Neural cell (in vitro differentiated cells): Measurements from ENCODE around the gene CATSPERB. TPM values are rescaled to one million over a fixed set of nuclear protein-coding genes. Genes with fewer than 3 reads are reported as not detected.

Experiments used
- H2AFZ ChIP-seq: fragments of 200-600, 300-800 bp; sonication (generic), shearing (Covaris generic); 2 replicates; pipeline ENCODE4 v1.6.0; 2014; ENCODE audit warnings: low read depth, mild to moderate bottlenecking, antibody characterized with exemption, low read length, moderate library complexity
- H3F3A ChIP-seq: fragments of 200-600 bp; shearing (Covaris generic); 2 replicates; pipeline ENCODE4 v1.6.1; 2016; ENCODE audit warnings: mild to moderate bottlenecking, moderate library complexity, mixed read lengths, antibody characterized with exemption, low read length; ENCODE audit not compliant: insufficient read depth, poor library complexity, severe bottlenecking
- H3K27ac ChIP-seq: fragments of 200-600, 300-800 bp; sonication (generic), shearing (Covaris generic); 2 replicates; pipeline ENCODE4 v1.5.1; 2014; ENCODE audit warnings: mild to moderate bottlenecking, low read length, moderate library complexity
- H3K27me3 ChIP-seq: fragments of 300-800, 200-600 bp; sonication (generic), shearing (Covaris generic); 2 replicates; pipeline ENCODE4 v1.6.0; 2014; ENCODE audit warnings: mild to moderate bottlenecking, low read depth, low read length, moderate library complexity; ENCODE audit not compliant: insufficient read depth
- H3K36me3 ChIP-seq: fragments of 300-800, 200-600 bp; sonication (generic), shearing (Covaris generic); 2 replicates; pipeline ENCODE4 v1.5.1; 2014; ENCODE audit warnings: mild to moderate bottlenecking, antibody characterized with exemption, low read length, moderate library complexity; ENCODE audit not compliant: insufficient read depth
- H3K4me2 ChIP-seq: fragments of 300-800, 200-600 bp; sonication (generic), shearing (Covaris generic); 2 replicates; pipeline ENCODE4 v1.6.0; 2014; ENCODE audit warnings: mild to moderate bottlenecking, low read length
- H3K4me3 ChIP-seq: fragments of 300-800, 200-600 bp; sonication (generic), shearing (Covaris generic); 2 replicates; pipeline ENCODE4 v1.5.1; 2014; ENCODE audit warnings: mild to moderate bottlenecking, low read length, moderate library complexity
- H3K79me2 ChIP-seq: fragments of 200-600 bp; shearing (Covaris generic); replicated peaks from 2 replicates; pipeline ENCODE4 v1.6.0; 2014; ENCODE audit warnings: mild to moderate bottlenecking, low read length, moderate library complexity; ENCODE audit not compliant: insufficient read depth
- H3K9ac ChIP-seq: fragments of 300-800, 200-600 bp; sonication (generic), shearing (Covaris generic); 2 replicates; pipeline ENCODE4 v1.6.1; 2016; ENCODE audit warnings: mild to moderate bottlenecking, low read length, mixed read lengths
- H3K9me2 ChIP-seq: fragments of 200-600 bp; shearing (Covaris generic); 2 replicates; pipeline ENCODE4 v1.6.1; 2016; ENCODE audit warnings: mild to moderate bottlenecking, low read length, mixed read lengths; ENCODE audit not compliant: insufficient read depth
- H3K9me3 ChIP-seq: fragments of 200-600, 300-800 bp; sonication (generic), shearing (Covaris generic); 2 replicates; pipeline ENCODE4 v1.6.1; 2016; ENCODE audit warnings: mild to moderate bottlenecking, mixed run types, low read length, moderate library complexity, mixed read lengths
- H4K20me1 ChIP-seq: fragments of 200-600 bp; shearing (Covaris generic); 2 replicates; pipeline ENCODE4 v1.6.1; 2016; ENCODE audit warnings: mild to moderate bottlenecking, mixed run types; ENCODE audit not compliant: insufficient read depth
- CTCF ChIP-seq: fragments of 450-650 bp; IDR thresholded peaks from 2 replicates; pipeline ENCODE4 v1.5.1; 2014; ENCODE audit warnings: antibody characterized with exemption, mild to moderate bottlenecking, moderate library complexity; ENCODE audit not compliant: poor library complexity, severe bottlenecking
- EP300 ChIP-seq: fragments of 450-650 bp; conservative IDR thresholded peaks from 2 replicates; pipeline ENCODE4 v1.6.1; 2014; ENCODE audit warnings: antibody characterized with exemption, mild to moderate bottlenecking, moderate library complexity; ENCODE audit not compliant: poor library complexity, severe bottlenecking
- EZH2 ChIP-seq: fragments of 200-600, 300-800 bp; shearing (Covaris generic), sonication (generic); IDR thresholded peaks from 2 replicates; pipeline ENCODE4 v1.6.1; 2014; ENCODE audit warnings: antibody characterized with exemption, low read length, borderline replicate concordance, mild to moderate bottlenecking; ENCODE audit not compliant: insufficient read depth, poor library complexity, severe bottlenecking
- MXI1 ChIP-seq: fragments of 450-650 bp; conservative IDR thresholded peaks from 2 replicates; pipeline ENCODE4 v1.6.1; 2014; ENCODE audit warnings: antibody characterized with exemption, mild to moderate bottlenecking; ENCODE audit not compliant: poor library complexity, severe bottlenecking
- POLR2AphosphoS5 ChIP-seq: IDR thresholded peaks from 2 replicates; pipeline ENCODE4 v1.6.1; 2012
- RAD21 ChIP-seq: fragments of 450-650 bp; conservative IDR thresholded peaks from 2 replicates; pipeline ENCODE4 v1.6.1; 2014; ENCODE audit warnings: antibody characterized with exemption, mild to moderate bottlenecking, moderate library complexity
- REST ChIP-seq: IDR thresholded peaks from 2 replicates; pipeline ENCODE4 v1.6.1; 2012; ENCODE audit warnings: borderline replicate concordance
- SMC3 ChIP-seq: fragments of 450-650 bp; conservative IDR thresholded peaks from 2 replicates; pipeline ENCODE4 v1.6.1; 2014; ENCODE audit warnings: antibody characterized with exemption, mild to moderate bottlenecking, moderate library complexity; ENCODE audit not compliant: poor library complexity
- TAF1 ChIP-seq: IDR thresholded peaks from 2 replicates; pipeline ENCODE4 v1.6.1; 2012; ENCODE audit warnings: low read depth
- polyA plus RNA-seq: library from polyadenylated mRNA; depleted of rRNA; stranded (reverse); fragments of >200 nt; gene quantifications from 2 replicates; pipeline ENCODE4 v1.2.3, GENCODE V29; 2014

CATSPERB gene
- polyA plus RNA-seq, 1 donor from 2014 or later, result not detected

GRCh38 chr14:91577632-91578233 lies 154.2 kb downstream of the CATSPERB start:
- H3K27me3 ChIP-seq, result peaks cover 31% of the 10 kb centered on the region
- H3K79me2 ChIP-seq, result no peaks in the 10 kb centered on the region
- no peaks in the 10 kb centered on the region for H3K9me2 ChIP-seq
- H3K9me3 ChIP-seq, result no peaks in the 10 kb centered on the region
- H4K20me1 ChIP-seq, result no peaks in the 10 kb centered on the region
- H3K27ac ChIP-seq, result no peak overlapping the region
- no peak overlapping the region for H3K4me2 ChIP-seq
- no peak overlapping the region for H3K4me3 ChIP-seq
- no peaks in the 10 kb centered on the region for H3K36me3 ChIP-seq
- H3F3A ChIP-seq, result no peaks in the 10 kb centered on the region
- H2AFZ ChIP-seq, result no peak overlapping the region
- no peak for TF ChIP-seq EP300
- TF ChIP-seq REST, result no peak
- no peak for TF ChIP-seq CTCF
- no peak for TF ChIP-seq EZH2
- no peak for TF ChIP-seq SMC3
- TF ChIP-seq RAD21, result no peak
- TF ChIP-seq POLR2AphosphoS5, result no peak
- no peak for TF ChIP-seq MXI1
- TF ChIP-seq TAF1, result no peak
- no peak overlapping the region for H3K9ac ChIP-seq

- no peak overlapping the region for H2AFZ ChIP-seq
Measured at GRCh38 chr14:91575469-91576208, 156.2 kb downstream of the CATSPERB start.

More at GRCh38 chr14:91575469-91576208, 156.2 kb downstream of the CATSPERB start:
- H3F3A ChIP-seq, result no peaks in the 10 kb centered on the region
- H3K4me2 ChIP-seq, result no peak overlapping the region
- H3K27me3 ChIP-seq, result peaks cover 33% of the 10 kb centered on the region
- H4K20me1 ChIP-seq, result no peaks in the 10 kb centered on the region
- H3K36me3 ChIP-seq, result no peaks in the 10 kb centered on the region
- H3K9ac ChIP-seq, result no peak overlapping the region
- no peaks in the 10 kb centered on the region for H3K9me3 ChIP-seq
- TF ChIP-seq RAD21 (no peak), POLR2AphosphoS5 (no peak), EZH2 (no peak), CTCF (no peak), SMC3 (no peak), TAF1 (no peak), MXI1 (no peak)
- H3K27ac ChIP-seq, result no peak overlapping the region
- H3K79me2 ChIP-seq, result no peaks in the 10 kb centered on the region
- H3K4me3 ChIP-seq, result no peak overlapping the region
- H3K9me2 ChIP-seq, result no peaks in the 10 kb centered on the region
